ENCODE results near the gene PRKAR2A.
"Not testable (repeated sequence)": the region's sequence is repeated elsewhere in the genome, so short reads cannot be mapped to it uniquely, and the experiment has no call there.

PRKAR2A gene

DNA sequence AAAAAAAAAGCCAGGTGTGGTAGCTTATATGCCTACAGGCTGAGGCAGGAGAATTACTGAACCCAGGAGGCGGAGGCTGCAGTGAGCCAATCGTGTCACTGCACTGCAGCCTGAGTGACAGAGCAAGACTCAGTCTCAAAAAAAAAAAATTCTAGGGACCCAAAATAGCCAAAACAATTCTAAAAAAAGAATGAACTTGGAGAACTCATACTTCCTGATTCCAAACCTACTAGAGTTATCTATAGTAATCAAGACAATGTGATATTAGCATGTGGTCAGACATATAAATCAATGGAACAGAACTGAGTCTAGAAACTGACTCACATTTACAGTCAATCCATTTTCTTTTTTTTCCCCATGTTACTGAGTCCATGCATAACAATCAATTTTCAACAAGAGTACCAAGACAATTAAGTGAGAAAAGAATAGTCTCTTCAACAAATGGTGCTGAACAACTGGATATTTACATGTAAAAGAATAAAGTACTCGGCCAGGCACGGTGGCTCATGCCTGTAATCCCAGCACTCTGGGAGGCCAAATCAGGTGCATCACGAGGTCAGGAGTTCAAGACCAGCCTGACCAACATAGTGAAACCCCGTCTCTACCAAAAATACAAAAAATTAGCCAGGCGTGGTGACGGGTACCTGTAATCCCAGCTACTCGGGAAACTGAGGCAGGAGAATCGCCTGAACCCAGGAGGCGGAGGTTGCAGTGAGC is 11.9 kb downstream of the PRKAR2A start:
- DNase-seq = peak; percentile 36

DNA sequence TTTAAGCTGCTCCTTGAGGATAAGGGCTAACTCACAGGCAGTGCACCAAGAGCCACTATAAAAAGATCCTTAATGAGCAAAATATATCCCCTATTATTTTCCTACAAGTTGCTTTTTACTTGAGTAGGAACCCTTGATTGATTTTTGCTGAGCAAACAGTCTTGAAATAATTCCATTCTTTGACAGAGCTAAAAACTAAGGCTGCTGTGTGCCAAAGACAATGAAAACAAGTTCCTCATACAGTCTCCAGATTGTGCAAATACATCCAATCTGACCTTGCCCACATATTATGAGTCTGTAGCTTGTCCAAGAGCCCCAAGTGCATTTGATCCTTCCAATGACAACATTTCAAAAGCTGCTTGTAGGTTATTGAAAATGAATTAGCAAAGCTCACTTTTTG is 15.0 kb downstream of the PRKAR2A start:
- peak; percentile 46 for DNase-seq

DNA sequence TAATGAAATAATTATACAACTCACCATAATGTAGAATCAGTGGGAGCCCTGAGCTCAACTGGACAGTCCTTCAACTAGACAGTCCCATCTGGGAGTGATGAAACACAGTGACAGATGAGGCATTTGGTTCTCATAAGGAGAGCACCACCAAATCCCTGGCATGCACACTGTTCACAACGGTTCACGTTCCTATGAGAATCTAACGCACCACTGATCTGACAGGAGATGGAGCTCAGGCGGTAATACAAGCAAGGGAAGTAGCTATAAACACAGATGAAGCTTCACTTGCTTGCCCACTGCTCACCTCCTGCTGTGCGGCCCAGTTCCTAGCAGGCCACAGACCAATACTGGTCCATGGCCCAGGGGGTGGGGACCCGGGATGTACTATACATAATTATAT is 17.0 kb downstream of the PRKAR2A start:
- no peak for DNase-seq

DNA sequence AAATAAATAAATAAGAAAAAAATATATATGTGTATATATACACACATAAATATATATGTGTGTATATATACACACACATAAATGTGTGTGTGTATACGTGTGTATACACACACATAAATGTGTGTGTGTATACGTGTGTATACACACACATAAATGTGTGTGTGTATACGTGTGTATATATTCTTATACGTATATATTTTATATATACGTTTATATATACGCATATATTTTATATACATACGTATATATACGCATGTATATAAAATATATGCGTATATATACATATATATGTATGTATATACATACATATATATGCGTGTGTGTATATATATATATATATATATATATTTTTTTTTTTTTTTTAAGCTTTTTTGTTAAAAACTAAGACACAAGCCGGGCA is 18.1 kb downstream of the PRKAR2A start:
- not testable (repeated sequence) for DNase-seq

DNA sequence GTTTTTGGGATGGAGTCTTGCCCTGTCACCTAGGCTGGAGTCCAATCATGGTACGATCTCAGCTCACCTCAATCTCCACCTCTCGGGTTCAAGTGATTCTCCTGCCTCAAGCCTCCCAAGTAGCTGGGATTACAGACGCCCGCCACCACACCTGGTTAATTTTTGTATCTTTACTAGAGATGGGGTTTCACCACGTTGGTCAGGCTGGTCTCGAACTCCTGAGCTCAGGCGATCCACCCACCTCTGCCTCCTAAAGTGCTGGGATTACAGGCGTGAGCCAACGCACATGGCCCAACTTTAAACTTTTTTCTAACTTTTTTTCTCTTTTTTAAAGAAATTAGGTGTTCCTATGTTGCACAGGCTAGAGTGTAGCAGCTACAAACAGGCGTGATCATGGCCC is 19.8 kb downstream of the PRKAR2A start:
- not testable (repeated sequence) for DNase-seq

DNA sequence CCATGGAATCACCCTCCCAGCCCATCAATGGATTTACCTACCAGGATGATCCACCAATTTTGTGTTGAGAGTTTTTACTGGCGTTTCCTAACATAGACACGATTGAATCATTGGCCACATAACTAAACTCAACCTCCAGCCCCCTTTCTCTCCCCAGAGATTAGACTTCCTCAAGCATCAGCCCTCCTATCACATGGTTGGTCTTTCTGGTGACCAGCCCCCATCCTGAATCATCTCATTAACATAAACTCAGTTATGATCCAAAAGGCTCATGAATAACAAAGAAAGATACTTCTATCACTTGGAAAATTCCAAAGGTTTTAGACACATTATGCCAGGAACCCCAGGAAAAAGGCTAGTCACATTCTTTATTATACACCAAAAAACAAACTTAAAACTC is 21.2 kb downstream of the PRKAR2A start:
- DNase-seq = no peak

DNA sequence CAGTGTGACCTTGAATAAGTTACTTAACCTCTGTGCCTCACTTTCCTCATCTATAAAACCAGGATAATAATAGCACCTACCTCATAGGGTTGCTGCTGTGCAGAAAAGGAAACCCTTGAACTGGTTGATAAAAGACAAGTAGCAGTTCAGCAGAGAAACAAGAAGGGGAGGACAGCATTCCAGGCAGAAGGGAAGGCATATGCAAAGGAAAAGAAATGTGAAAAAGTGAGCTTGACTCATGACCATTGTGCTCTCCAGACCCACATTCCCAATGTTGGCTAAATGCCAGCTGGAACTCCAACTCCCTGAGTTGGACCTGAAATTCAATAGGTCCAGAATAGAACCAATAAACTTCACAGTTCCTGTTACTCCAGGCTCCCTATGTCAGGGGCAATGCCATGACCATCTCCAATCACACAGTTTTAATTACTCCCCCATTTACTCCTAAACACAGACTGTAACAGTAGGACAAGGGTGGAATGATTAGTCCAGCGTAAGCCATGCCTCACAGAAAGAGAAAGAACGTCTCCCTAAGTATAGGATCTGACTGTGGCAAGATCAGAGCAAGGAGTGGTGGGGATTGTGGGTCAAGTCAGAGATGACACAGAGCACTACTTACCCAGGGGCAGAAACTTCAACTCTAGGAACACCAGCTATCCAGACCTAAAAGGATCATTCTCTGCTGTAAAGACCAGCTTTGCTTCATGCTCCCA is 26.9 kb downstream of the PRKAR2A start:
- DNase-seq = no peak

DNA sequence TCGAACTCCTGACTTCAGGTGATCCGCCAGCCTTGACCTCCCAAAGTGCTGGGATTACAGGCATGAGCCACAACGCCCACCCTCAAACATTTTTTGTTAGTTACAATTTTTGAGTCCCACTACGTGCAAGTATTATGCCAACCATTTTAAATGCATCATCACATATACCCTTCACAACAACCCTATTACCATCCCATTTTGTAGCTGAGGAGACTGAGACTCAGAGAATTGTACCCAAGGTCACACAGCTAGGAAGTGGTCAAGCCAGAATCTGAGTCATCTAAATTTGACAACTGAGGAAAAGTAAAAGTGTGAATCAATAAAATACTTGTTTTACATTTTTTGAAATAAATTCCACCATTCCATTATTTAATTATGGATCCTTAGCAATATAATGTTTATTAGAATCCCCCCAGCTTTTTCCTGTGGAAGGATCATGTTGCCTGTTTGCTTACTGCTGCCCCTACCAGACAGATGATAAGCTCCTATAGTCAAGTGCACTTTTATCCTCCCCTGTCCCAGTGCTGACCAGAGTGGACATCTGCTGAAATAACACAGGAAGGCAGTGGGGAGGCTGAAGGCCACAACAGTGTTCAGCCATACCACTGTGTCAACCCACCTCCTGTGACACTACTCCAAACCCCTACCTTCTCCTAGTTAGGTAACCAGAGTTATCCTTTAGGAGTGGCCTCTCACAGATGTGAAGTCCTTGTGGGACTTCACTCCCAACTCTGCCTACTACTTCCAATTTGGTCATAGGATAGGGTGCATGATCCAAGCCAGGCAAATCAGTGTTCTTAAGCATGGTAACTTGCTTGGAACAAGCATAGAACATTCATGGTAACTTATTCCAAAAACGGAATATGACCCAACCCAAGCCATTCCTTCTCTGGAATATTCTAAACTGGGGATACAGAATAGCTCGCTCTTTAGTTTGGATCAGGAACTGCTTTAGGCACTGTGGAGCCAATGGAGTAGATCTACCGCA is 28.1 kb downstream of the PRKAR2A start:
- DNase-seq = no peak

DNA sequence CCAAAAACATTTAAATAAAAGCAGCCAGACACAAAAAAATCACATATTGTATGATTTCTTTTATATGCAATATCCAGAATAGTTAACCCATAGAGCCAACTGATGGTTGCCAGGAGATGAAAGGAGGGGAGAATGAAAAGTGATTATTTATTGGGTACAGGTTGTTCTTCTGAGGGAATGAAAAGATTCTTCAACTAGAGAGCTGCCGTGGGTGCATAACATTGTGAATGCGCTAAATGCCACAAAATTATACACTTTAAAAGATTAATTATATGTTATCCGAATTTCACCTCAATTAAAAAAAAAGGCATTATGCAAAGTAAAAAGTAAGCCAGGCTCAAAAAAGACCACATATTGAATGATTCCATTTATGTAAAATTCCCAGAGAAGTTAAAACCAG is 36.1 kb downstream of the PRKAR2A start:
- DNase-seq = no peak

DNA sequence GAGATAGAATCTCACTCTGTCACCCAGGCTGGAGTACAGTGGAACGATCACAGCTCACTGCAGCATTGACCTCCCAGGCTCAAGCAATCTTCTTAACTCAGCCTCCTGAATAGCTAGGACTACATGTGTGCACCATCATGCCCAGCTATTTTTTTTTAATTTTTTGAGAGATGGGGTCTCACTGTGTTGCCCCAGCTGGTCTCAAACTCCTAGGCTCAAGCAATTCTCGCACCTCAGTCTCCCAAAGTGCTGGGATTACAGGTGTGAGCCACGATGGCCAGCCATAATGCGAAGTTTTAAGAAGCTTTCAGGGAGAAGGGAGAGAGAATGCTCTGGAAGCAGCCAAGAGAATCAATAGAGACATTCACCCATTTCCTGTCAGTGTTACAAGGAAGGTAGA is 42.7 kb downstream of the PRKAR2A start:
- no peak for DNase-seq

DNA sequence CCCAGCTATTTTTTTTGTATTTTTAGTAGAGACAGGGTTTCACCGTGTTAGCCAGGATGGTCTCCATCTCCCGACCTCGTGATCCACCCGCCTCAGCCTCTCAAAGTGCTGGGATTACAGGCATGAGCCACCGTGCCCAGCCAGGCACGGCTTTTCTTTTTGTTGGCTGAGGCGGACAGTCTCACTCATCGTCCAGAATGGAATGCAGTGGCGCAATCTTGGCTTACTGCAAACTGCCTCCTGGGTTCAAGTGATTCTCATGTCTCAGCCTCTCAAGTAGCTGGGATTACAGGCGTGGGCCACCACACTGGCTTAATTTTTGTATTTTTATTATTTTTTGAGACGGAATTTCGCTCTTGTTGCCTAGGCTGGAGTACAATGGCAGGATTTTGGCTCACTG is 46.8 kb downstream of the PRKAR2A start:
- DNase-seq = not testable (repeated sequence)

DNA sequence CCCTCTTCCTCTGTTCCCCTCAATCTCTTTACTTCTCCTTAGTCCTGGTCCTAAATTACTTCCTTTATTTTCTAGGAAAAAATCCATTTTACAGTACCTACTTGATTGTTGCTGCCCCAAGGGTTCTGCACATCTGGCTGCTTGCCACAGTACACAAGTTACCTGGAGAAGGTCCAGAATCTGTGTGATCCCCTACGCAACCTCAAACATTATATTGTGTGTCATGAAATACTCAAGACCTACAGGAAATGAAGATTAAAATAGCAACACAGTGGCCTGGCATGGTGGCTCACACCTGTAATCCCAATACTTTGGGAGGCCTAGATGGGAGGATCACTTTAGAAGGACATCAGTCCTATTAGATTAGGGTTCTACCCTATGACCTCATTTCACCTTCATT is 48.7 kb downstream of the PRKAR2A start:
- DNase-seq = no peak

DNA sequence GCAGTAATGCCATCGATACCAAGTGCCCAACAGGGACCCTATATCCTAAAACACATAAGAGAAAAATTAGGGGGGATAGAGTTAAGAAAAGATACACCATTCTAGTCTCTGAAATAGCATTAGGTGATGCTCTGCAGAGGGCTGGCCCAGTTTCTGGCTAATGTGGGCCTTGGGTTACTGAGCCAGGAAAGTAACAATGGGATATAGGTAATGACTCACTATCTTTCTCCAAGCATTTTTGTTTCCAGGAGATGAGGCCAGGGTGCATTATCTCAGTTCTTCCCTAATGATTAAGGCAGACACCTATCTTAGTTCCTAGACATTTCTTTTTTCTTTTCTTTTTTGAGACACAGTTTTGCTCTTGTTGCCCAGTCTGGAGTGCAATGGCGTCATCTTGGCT is 50.0 kb downstream of the PRKAR2A start:
- no peak for DNase-seq

DNA sequence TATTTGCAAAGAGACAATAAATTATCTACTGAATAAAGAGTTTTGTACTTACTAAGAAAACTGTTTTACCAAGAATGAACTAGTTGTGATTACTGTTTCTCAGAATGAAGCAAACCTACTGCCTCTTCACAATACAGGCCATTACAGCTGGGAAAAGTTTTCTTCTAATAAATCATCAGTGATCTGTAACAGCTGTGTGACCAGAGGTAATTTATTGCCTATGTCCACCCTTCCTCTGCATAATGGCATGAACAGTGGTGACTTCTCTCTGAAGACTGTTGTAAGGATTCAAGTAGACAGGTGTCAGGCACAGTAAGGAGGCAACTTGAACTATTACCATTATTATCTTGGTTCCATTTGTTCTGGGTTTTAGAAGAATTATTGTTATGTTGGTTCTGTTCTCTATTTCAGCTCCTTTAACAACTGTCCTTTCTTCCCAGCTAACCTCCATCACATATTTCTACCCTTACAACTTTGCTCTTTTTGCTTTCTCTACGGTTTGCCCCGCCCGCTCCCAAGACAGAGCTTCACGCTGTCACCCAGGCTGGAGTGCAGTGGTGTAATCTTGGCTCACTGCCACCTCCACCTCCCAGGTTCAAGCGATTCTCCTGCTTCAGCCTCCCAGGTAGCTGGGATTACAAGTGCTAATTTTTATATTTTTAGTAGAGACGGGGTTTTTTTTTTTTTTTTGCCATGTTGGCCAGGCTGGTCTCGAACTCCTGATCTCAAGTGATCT is 51.5 kb downstream of the PRKAR2A start:
- DNase-seq = no peak

DNA sequence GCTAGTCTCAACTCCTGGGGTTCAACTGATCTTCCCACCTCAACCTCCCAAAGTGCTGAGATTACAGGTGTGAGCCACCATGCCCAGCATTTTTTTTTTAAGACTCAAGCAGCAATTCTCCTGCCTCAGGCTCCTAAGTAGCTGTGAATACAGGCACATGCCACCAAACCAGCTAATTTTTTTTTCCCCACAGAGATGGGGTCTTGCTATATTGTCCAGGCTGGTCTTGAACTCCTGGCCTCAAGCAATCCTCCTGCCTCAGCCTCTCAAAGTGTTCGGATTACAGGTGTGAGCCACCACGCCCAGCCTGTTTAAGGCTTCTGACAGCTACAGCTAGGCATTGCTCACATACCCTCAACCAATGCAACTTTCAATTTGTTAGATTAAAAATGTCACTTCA is 54.2 kb downstream of the PRKAR2A start:
- not testable (repeated sequence) for DNase-seq

DNA sequence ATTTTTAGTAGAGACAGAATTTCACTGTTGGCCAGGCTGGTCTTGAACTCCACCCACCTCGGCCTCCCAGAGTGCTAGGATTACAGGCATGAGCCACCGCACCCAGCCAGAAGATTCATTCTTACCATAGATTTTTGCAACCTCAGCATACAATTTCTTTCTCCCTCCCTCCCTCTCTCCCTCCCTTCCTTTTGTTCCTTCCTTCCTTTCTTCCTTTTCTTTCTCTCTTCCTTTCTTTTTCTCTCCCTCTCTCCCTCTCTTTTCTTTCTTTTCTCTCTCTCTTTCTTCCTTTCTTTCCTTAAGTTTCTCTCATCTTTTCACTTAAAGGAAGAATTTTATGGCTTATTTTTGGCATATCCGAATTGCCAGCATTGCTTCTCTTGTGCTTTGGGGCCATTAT is 58.0 kb downstream of the PRKAR2A start:
- no peak for DNase-seq

DNA sequence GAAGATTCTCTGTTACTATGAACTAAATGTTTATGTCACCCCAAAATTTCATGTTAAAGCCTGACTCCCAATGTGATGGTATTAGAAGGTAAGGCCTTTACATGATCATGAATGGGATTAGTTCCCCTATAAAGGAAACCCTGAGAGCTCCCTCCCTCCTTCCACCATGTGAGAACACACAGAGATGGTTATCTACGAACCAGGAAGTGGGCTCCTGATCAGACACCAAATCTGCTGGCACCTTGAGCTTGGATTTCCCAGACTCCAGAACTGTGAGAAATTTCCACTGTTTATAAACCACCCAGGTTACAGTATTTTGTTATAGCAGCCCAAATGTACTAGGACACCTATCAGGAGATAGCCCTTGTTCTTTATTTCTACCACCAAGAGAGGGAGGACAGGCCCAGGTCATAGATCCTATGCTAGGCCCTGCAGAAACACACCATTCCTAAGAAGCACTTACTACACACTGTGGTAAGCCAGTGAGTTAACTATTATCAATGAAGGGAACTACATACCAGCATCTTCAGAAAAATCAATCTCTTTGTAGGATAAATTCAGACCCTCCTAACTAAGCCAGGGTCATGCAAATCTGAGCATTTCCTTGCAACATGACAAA is 59.0 kb downstream of the PRKAR2A start:
- no peak for DNase-seq

DNA sequence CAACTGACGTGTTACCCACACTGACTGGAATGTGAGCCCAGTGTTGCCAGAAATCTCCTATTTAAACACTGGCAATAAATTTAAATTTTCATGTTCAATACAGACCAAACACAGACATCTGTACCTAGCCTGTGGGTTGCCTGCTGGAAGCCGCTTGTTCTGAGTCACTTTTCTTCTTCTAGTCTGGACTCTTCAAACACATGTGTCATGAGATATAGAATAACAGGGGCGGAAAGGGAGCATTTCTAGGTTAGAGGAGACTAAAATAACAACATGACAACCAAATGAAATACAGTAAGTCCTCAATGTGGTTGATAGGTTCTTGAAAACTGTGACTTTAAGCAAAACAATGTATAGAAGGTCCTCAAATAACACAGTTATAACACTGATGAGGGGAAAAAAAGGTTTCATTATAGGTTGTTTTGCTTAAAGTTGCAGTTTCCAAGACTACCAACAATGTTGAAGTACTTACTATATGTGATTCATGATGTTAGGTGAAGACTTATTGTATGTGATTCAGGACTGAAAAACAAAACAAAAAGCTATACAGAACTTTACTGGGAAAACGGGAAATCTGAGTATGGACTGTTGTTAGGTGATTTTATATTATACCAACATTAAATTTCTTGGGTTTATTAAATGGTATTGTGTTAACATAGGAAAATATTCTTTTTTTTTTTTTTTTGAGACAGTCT is 63.1 kb downstream of the PRKAR2A start:
- DNase-seq = peak; percentile 1

DNA sequence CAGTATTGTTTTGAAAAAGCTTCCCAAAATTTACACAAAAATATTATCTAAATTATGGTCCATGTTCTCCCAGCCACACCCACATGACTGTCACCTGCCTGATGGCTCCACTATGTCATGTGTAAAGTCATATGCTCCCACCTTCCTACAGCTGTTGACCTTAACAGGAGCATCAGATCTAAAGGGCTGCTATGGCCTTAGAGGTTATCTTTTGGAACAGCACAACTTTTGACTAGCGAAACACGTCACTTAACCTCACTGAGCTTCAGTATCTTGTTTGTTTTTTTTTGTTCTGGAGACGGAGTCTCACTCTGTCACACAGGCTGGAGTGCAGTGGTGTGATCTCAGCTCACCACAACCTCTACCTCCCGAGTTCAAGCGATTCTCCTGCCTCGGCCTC is 64.4 kb downstream of the PRKAR2A start:
- no peak for DNase-seq

DNA sequence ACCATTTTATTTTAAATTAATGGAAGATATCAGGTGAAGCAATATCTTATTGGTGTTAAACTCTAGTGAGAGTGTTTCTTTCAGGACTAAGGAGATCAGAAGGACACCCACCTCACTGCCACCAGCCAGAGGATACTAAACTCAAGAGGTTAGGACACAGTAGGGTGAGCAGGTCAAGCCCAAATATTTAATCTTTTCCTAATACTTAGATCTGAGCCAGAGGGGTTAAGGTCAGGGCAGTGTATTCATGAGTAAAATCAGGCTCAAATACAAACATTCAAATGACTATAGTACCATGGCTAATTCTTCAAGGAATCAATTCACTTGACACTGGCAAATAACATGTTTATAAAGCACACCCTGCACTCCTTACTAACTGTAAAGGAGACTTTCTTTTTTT is 65.6 kb downstream of the PRKAR2A start:
- DNase-seq = no peak

DNA sequence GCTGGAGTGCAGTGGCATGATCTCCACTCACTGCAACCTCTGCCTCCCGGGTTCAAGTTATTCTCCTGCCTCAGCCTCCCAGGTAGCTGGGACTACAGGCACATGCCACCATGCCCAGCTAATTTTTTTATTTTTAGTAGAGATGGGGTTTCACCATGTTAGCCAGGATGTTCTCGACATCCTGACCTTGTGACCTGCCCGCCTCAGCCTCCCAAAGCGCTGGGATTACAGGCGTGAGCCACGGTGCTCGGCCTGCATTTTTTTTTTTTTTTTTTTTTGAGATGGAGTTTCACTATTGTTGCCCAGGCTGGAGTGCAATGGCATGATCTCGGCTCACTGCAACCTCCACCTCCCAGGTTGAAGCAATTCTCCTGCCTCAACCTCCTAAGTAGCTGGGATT is 69.1 kb downstream of the PRKAR2A start:
- DNase-seq = not testable (repeated sequence)

DNA sequence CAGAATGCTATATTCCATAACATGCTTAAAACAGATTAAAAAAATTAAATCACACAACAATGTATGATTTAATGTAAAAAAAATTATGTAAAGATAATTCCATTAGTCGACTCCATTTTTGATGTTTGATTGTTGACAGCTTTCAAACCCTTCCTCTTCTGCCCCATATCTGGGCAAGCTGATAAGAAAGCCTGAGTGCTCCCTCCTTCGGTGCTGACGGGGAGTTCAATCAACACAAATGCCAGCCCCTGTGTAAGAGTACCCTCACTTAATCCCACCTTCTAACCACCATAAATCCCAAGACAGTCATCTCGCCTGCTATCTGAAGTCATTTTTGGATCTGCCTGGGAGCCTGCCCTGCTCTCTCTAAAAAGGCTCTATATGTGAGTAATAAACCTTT is 70.8 kb downstream of the PRKAR2A start:
- DNase-seq = no peak

Measured in MV-4-11 (cell line).